ENCODE data around the gene SLC41A2. TPM values are rescaled to one million over a fixed set of nuclear protein-coding genes. Genes with fewer than 3 reads are reported as not detected.
A peak's percentile ranks its signal among the peaks of the same experiment; 100 is the strongest.
"Not testable (repeated sequence)": the region's sequence is repeated elsewhere in the genome, so short reads cannot be mapped to it uniquely, and the experiment has no call there.

Gene SLC41A2
- total RNA-seq, 1 donor from 2014 or later = 35.6 TPM

- Histone ChIP-seq H3K9ac (ENCODE audit: low read length) (peak within 1 kb of the TSS; percentile 87), H3K27me3 (ENCODE audit: insufficient read depth, low read length) (no peaks in the 10 kb centered on the region), H3K79me2 (ENCODE audit: insufficient read depth, low read length) (peaks cover 30% of the 10 kb centered on the region), H2AFZ (ENCODE audit: low read depth, low read length) (peak within 1 kb of the TSS; percentile 99), H3K27ac (ENCODE audit: low read depth, low read length) (peak within 1 kb of the TSS; percentile 48), H3K4me1 (ENCODE audit: insufficient read depth, low read length) (peaks cover 13% of the 10 kb centered on the region), H3K4me3 (ENCODE audit: insufficient read depth, low read depth, low read length) (peak within 1 kb of the TSS; percentile 85), H3K9me3 (ENCODE audit: insufficient read depth, low read depth, low read length) (no peaks in the 10 kb centered on the region), H3K36me3 (ENCODE audit: insufficient read depth, low read length) (peaks cover 6% of the 10 kb centered on the region), H4K20me1 (ENCODE audit: insufficient read depth, low read length) (peaks cover 22% of the 10 kb centered on the region), H3K4me2 (ENCODE audit: low read length) (peak within 1 kb of the TSS; percentile 93)
- peak within 1 kb of the TSS; percentile 34 for H3K27ac Mint-ChIP-seq (ENCODE audit: unreplicated experiment)
- FAIRE-seq (no peak), DNase-seq (ENCODE audit: low read depth) (peak; percentile 69)
- TF ChIP-seq EZH2 (IDR thresholded peaks at IDR 0.05; ENCODE audit: insufficient read depth, low read length) (no peak), CTCF (IDR thresholded peaks at IDR 0.05; ENCODE audit: insufficient read depth, low read depth, low read length) (no peak)
- H3K9me3 Mint-ChIP-seq (ENCODE audit: unreplicated experiment) = no peaks in the 10 kb centered on the region
- H3K27me3 Mint-ChIP-seq (ENCODE audit: low read depth, unreplicated experiment) = no peaks in the 10 kb centered on the region
- H3K36me3 Mint-ChIP-seq (ENCODE audit: low read depth, unreplicated experiment) = peaks cover 15% of the 10 kb centered on the region
- peaks cover 10% of the 10 kb centered on the region for H3K4me1 Mint-ChIP-seq (ENCODE audit: low read depth, unreplicated experiment)
- peak within 1 kb of the TSS; percentile 89 for H3K4me3 Mint-ChIP-seq (ENCODE audit: unreplicated experiment)
Observed at GRCh38 chr12:104986022-104986941, 28.2 kb upstream of the SLC41A2 start, which contains the start of gene NOPCHAP1. NOPCHAP1 (plus strand) TSS chr12:104986316; CDS start chr12:104986353, 37 bp downstream.

GRCh38 chr12:104985206-104985605 lies 27.1 kb upstream of the SLC41A2 start:
- no peak overlapping the region for H3K27ac Mint-ChIP-seq (ENCODE audit: unreplicated experiment)
- FAIRE-seq = no peak
- H3K9me3 Mint-ChIP-seq (ENCODE audit: unreplicated experiment) = no peaks in the 10 kb centered on the region
- no peaks in the 10 kb centered on the region for H3K27me3 ChIP-seq (ENCODE audit: insufficient read depth, low read length)
- H3K4me2 ChIP-seq (ENCODE audit: low read length) = peak overlapping the region; percentile 93
- no peak overlapping the region for H3K9ac ChIP-seq (ENCODE audit: low read length)
- no peaks in the 10 kb centered on the region for H3K27me3 Mint-ChIP-seq (ENCODE audit: low read depth, unreplicated experiment)
- H3K27ac ChIP-seq (ENCODE audit: low read depth, low read length) = no peak overlapping the region
- TF ChIP-seq CTCF (IDR thresholded peaks at IDR 0.05; ENCODE audit: insufficient read depth, low read depth, low read length) (no peak), EZH2 (IDR thresholded peaks at IDR 0.05; ENCODE audit: insufficient read depth, low read length) (no peak)
- H3K36me3 ChIP-seq (ENCODE audit: insufficient read depth, low read length) = peaks cover 6% of the 10 kb centered on the region
- peaks cover 14% of the 10 kb centered on the region for H4K20me1 ChIP-seq (ENCODE audit: insufficient read depth, low read length)
- H3K9me3 ChIP-seq (ENCODE audit: insufficient read depth, low read depth, low read length) = no peaks in the 10 kb centered on the region
- peaks cover 10% of the 10 kb centered on the region for H3K36me3 Mint-ChIP-seq (ENCODE audit: low read depth, unreplicated experiment)
- peaks cover 10% of the 10 kb centered on the region for H3K4me1 Mint-ChIP-seq (ENCODE audit: low read depth, unreplicated experiment)
- no peak for DNase-seq (ENCODE audit: low read depth)
- H3K79me2 ChIP-seq (ENCODE audit: insufficient read depth, low read length) = peaks cover 24% of the 10 kb centered on the region
- H3K4me1 ChIP-seq (ENCODE audit: insufficient read depth, low read length) = peaks cover 13% of the 10 kb centered on the region
- H3K4me3 Mint-ChIP-seq (ENCODE audit: unreplicated experiment) = peak overlapping the region; percentile 86
- H2AFZ ChIP-seq (ENCODE audit: low read depth, low read length) = no peak overlapping the region
- no peak overlapping the region for H3K4me3 ChIP-seq (ENCODE audit: insufficient read depth, low read depth, low read length)

DNA sequence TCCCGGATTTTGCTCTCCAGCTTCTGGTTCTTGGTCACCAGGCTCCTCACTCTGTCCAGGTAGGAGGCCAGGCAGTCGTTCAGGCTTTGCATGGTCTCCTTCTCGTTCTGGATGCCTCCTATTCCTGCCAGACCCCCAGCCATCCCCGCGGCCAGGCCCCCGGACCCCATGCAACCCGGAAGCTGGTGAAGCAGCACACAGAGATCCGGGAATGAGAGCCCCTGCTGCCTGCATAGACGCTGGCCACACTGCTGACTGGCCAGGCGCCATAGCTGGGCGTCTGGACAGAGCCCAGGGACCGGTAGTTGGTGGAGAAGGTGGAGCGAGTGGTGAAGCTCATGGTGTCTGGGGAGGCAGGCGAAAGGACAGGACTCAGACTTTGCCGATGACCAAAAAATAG lies 19.6 kb upstream of the SLC41A2 start:
- not testable (repeated sequence) for H3K9me3 Mint-ChIP-seq (ENCODE audit: unreplicated experiment); H3K9me3 ChIP-seq (ENCODE audit: insufficient read depth, low read depth, low read length); H3K27ac Mint-ChIP-seq (ENCODE audit: unreplicated experiment); H3K4me3 ChIP-seq (ENCODE audit: insufficient read depth, low read depth, low read length); H3K9ac ChIP-seq (ENCODE audit: low read length); FAIRE-seq; H3K4me1 ChIP-seq (ENCODE audit: insufficient read depth, low read length); H3K27me3 Mint-ChIP-seq (ENCODE audit: low read depth, unreplicated experiment); H3K79me2 ChIP-seq (ENCODE audit: insufficient read depth, low read length); H3K4me3 Mint-ChIP-seq (ENCODE audit: unreplicated experiment); H2AFZ ChIP-seq (ENCODE audit: low read depth, low read length); H3K4me1 Mint-ChIP-seq (ENCODE audit: low read depth, unreplicated experiment); H3K36me3 ChIP-seq (ENCODE audit: insufficient read depth, low read length); H3K27ac ChIP-seq (ENCODE audit: low read depth, low read length); H4K20me1 ChIP-seq (ENCODE audit: insufficient read depth, low read length); H3K4me2 ChIP-seq (ENCODE audit: low read length); H3K27me3 ChIP-seq (ENCODE audit: insufficient read depth, low read length); H3K36me3 Mint-ChIP-seq (ENCODE audit: low read depth, unreplicated experiment); DNase-seq (ENCODE audit: low read depth)
